Upper lobe of left lung (tissue), 4 donors: ENCODE data around the gene SMPD3.

Experiments
- POLR2A ChIP-seq, 4 donors: fragments of 450-650 bp; IDR thresholded peaks; one replicate each; pipeline ENCODE4 v1.5.1; 2016 to 2017; ENCODE audit warnings: antibody characterized with exemption in 4 of 4, mild to moderate bottlenecking in 2 of 4
- TF ChIP-seq, protein P1 (sequence below), 6 experiments: fragments of 450-650 bp in 4 of 6; fragments of 200-600 bp in 2 of 6; sonication (generic) in 2 of 6; IDR thresholded peaks; one replicate each; pipeline ENCODE4 v1.5.1; 2016 to 2019; ENCODE audit warnings: antibody characterized with exemption in 6 of 6

DNA sequence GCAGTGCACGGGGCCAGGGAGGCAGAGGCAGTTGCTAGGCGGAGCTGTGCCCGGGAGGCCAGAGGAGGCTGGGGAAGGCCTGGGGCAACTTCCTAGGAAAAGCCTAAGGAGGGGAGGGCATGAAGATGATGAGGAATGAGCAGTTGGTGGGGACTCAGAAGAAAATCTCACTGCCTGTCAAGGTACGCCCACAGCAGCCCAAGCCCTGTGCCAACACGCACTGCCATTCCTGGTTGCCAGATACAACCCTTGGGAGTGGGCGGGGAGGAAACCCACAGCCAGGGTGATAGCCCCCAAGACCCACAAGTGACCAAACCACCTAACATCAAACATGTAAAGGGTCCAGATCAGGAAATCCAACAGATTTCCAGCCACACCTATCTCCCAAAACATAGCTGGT lies 36.2 kb downstream of the SMPD3 start:
- TF ChIP-seq, protein P1, sequence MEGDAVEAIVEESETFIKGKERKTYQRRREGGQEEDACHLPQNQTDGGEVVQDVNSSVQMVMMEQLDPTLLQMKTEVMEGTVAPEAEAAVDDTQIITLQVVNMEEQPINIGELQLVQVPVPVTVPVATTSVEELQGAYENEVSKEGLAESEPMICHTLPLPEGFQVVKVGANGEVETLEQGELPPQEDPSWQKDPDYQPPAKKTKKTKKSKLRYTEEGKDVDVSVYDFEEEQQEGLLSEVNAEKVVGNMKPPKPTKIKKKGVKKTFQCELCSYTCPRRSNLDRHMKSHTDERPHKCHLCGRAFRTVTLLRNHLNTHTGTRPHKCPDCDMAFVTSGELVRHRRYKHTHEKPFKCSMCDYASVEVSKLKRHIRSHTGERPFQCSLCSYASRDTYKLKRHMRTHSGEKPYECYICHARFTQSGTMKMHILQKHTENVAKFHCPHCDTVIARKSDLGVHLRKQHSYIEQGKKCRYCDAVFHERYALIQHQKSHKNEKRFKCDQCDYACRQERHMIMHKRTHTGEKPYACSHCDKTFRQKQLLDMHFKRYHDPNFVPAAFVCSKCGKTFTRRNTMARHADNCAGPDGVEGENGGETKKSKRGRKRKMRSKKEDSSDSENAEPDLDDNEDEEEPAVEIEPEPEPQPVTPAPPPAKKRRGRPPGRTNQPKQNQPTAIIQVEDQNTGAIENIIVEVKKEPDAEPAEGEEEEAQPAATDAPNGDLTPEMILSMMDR (IDR thresholded peaks at IDR 0.05) = no peak
- TF ChIP-seq POLR2A (IDR thresholded peaks at IDR 0.05) = no peak
